Mesenchymal stem cell (in vitro differentiated cells and primary cell): Measurements from ENCODE around the gene MR1.

ENCODE experiments used
- DNase-seq: peaks from one replicate; pipeline ENCODE4 v3.0.0-alpha.2; 2013
- H2AFZ ChIP-seq: one replicate; pipeline ENCODE4 v1.6.1; 2013; ENCODE audit warnings: low read depth, mild to moderate bottlenecking, control low read depth, inconsistent platforms, low read length, moderate library complexity
- H2AK5ac ChIP-seq: 2 replicates; pipeline ENCODE4 v1.6.1; 2013; ENCODE audit warnings: low read length, moderate library complexity, mild to moderate bottlenecking, inconsistent platforms; ENCODE audit not compliant: severe bottlenecking
- H2BK120ac ChIP-seq: one replicate; pipeline ENCODE4 v1.6.1; 2013; ENCODE audit warnings: low read depth, mild to moderate bottlenecking, inconsistent platforms, low read length, moderate library complexity
- H2BK12ac ChIP-seq, 2 experiments: one replicate each; pipeline ENCODE4 v1.6.1; 2013; ENCODE audit warnings: inconsistent platforms in 2 of 2, low read length in 2 of 2, mild to moderate bottlenecking in 2 of 2, moderate library complexity in 2 of 2, control low read depth in 1 of 2
- H2BK15ac ChIP-seq: one replicate; pipeline ENCODE4 v1.6.1; 2013; ENCODE audit warnings: mild to moderate bottlenecking, low read depth, inconsistent platforms; ENCODE audit not compliant: poor library complexity, severe bottlenecking
- H2BK5ac ChIP-seq: 2 replicates; pipeline ENCODE4 v1.6.1; 2013; ENCODE audit warnings: low read depth, mild to moderate bottlenecking, low read length, control low read depth, inconsistent platforms; ENCODE audit not compliant: poor library complexity, severe bottlenecking
- H3K14ac ChIP-seq, 2 experiments: one replicate each; pipeline ENCODE4 v1.6.1; 2013; ENCODE audit warnings: inconsistent platforms in 2 of 2, low read length in 2 of 2, control low read depth in 1 of 2, mild to moderate bottlenecking in 1 of 2, moderate library complexity in 1 of 2
- H3K18ac ChIP-seq, 2 experiments: one replicate each; pipeline ENCODE4 v1.6.1; 2013; ENCODE audit warnings: inconsistent platforms in 2 of 2, low read length in 2 of 2, control low read depth in 1 of 2, low read depth in 1 of 2, mild to moderate bottlenecking in 1 of 2
- H3K23ac ChIP-seq, 2 experiments: one replicate each; pipeline ENCODE4 v1.6.1; 2013; ENCODE audit warnings: inconsistent platforms in 2 of 2, low read length in 2 of 2, mild to moderate bottlenecking in 2 of 2, moderate library complexity in 2 of 2, control low read depth in 1 of 2
- H3K27ac ChIP-seq: 2 replicates; pipeline ENCODE4 v1.5.1; 2013; ENCODE audit warnings: mild to moderate bottlenecking, moderate library complexity, low read length, control low read depth, inconsistent platforms; ENCODE audit not compliant: poor library complexity, severe bottlenecking
- H3K27me3 ChIP-seq, 2 experiments: 2 replicates each; pipeline versions ENCODE4 v1.6.1 to v1.7.0; 2013; ENCODE audit warnings: low read length in 2 of 2, mild to moderate bottlenecking in 2 of 2, moderate library complexity in 2 of 2, control low read depth in 1 of 2, inconsistent platforms in 1 of 2; ENCODE audit not compliant: control insufficient read depth in 1 of 2, insufficient read depth in 1 of 2
- H3K36me3 ChIP-seq, 2 experiments: 2 replicates each; pipeline versions ENCODE4 v1.6.1 to v1.7.0; 2013; ENCODE audit warnings: low read length in 2 of 2, control low read depth in 1 of 2, inconsistent platforms in 1 of 2, low read depth in 1 of 2, mild to moderate bottlenecking in 1 of 2; ENCODE audit not compliant: insufficient read depth in 2 of 2, control insufficient read depth in 1 of 2
- H3K4ac ChIP-seq, 2 experiments: one replicate each; pipeline ENCODE4 v1.6.1; 2013; ENCODE audit warnings: inconsistent platforms in 2 of 2, low read length in 2 of 2, mild to moderate bottlenecking in 2 of 2, moderate library complexity in 2 of 2, control low read depth in 1 of 2, low read depth in 1 of 2
- H3K4me1 ChIP-seq: 2 replicates; pipeline ENCODE4 v1.6.1; 2013; ENCODE audit warnings: low read depth, low read length, control low read depth; ENCODE audit not compliant: control insufficient read depth, insufficient read depth
- H3K4me2 ChIP-seq: 2 replicates; pipeline ENCODE4 v1.6.1; 2013; ENCODE audit warnings: low read length, mild to moderate bottlenecking, inconsistent platforms; ENCODE audit not compliant: poor library complexity, severe bottlenecking
- H3K4me3 ChIP-seq, 2 experiments: 2 replicates each; pipeline versions ENCODE4 v1.5.1 to v1.7.0; 2013; ENCODE audit warnings: low read length in 2 of 2, mild to moderate bottlenecking in 2 of 2, control low read depth in 1 of 2, low read depth in 1 of 2; ENCODE audit not compliant: insufficient read depth in 1 of 2
- H3K79me1 ChIP-seq: replicated peaks from 2 replicates; pipeline ENCODE4 v1.6.1; 2013; ENCODE audit warnings: mild to moderate bottlenecking, control low read depth, low read length, inconsistent platforms; ENCODE audit not compliant: poor library complexity, severe bottlenecking
- H3K9ac ChIP-seq: 2 replicates; pipeline ENCODE4 v1.7.0; 2013; ENCODE audit warnings: mild to moderate bottlenecking, low read length, moderate library complexity
- H3K9me3 ChIP-seq: 2 replicates; pipeline ENCODE4 v1.7.0; 2013; ENCODE audit warnings: mild to moderate bottlenecking, low read length; ENCODE audit not compliant: control insufficient read depth
- H4K8ac ChIP-seq: one replicate; pipeline ENCODE4 v1.6.1; 2013; ENCODE audit warnings: inconsistent platforms, mild to moderate bottlenecking, low read length, moderate library complexity
- H4K91ac ChIP-seq: one replicate; pipeline ENCODE4 v1.6.1; 2013; ENCODE audit warnings: mild to moderate bottlenecking, low read length, inconsistent platforms
- WGBS: methylation state at CpG from one replicate; pipeline ENCODE4 v1.1.7; 2013; ENCODE audit warnings: mixed read lengths; 5-methylcytosine and 5-hydroxymethylcytosine counted together

MR1 gene

DNA sequence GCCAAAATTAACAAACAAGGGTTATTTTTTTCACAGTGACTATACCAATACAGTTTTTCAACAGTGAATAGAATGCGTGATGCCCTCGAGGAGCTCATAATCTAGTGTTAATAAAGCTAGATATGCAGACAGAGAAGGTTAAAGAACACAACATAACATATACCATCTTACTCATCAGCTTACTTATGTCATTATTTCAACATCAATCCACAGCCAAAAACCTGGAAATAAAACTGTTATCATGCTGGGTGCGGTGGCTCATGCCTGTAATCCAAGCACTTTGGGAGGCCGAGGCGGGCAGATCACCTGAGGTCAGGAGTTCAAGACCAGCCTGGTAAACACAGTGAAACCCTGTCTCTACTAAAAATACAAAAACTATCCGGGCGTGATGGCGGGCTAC is 17.2 kb upstream of the MR1 start:
- DNase-seq: no peak

GRCh38 chr1:181018901-181019681 is 14.7 kb upstream of the MR1 start:
- Histone ChIP-seq H2BK12ac (no peak overlapping the region), H3K27ac (no peak overlapping the region), H3K9ac (no peak overlapping the region), H3K4me3 (no peak overlapping the region), H2AK5ac (no peak overlapping the region), H2BK5ac (no peak overlapping the region), H3K14ac (peak overlapping the region in 1 of 2 experiments; percentile 36), H3K27me3 (no peaks in the 10 kb centered on the region), H3K9me3 (no peaks in the 10 kb centered on the region), H3K79me1 (peaks cover 3% of the 10 kb centered on the region), H4K91ac (peak overlapping the region; percentile 45), H2AFZ (no peak overlapping the region), H3K18ac (no peak overlapping the region), H3K4ac (no peak overlapping the region), H4K8ac (peak overlapping the region; percentile 68), H3K36me3 (no peaks in the 10 kb centered on the region), H3K23ac (no peak overlapping the region), H3K4me2 (no peak overlapping the region), H2BK15ac (no peak overlapping the region), H2BK120ac (no peak overlapping the region), H3K4me1 (peaks cover 5% of the 10 kb centered on the region)
- DNase-seq: no peak
- WGBS: 0% methylated on average over 1 of the region's 1 CpG

More for the DNA sequence above, 17.2 kb upstream of the MR1 start:
- no peaks in the 10 kb centered on the region for H3K36me3 ChIP-seq
- no peaks in the 10 kb centered on the region for H3K27me3 ChIP-seq
- H3K14ac ChIP-seq: no peak overlapping the region
- H2BK15ac ChIP-seq: no peak overlapping the region
- WGBS: 96% methylated on average over 8 of the region's 8 CpGs
- no peak overlapping the region for H2AFZ ChIP-seq
- no peak overlapping the region for H3K4ac ChIP-seq
- no peak overlapping the region for H3K27ac ChIP-seq
- H3K4me2 ChIP-seq: no peak overlapping the region
- H3K4me3 ChIP-seq: no peak overlapping the region
- H3K18ac ChIP-seq: no peak overlapping the region
- H3K23ac ChIP-seq: no peak overlapping the region
- no peak overlapping the region for H2BK5ac ChIP-seq
- no peaks in the 10 kb centered on the region for H3K9me3 ChIP-seq
- no peak overlapping the region for H2BK120ac ChIP-seq
- H3K9ac ChIP-seq: no peak overlapping the region
- no peak overlapping the region for H2BK12ac ChIP-seq
- H4K91ac ChIP-seq: no peak overlapping the region
- no peak overlapping the region for H2AK5ac ChIP-seq
- H3K4me1 ChIP-seq: peaks cover 4% of the 10 kb centered on the region
- H3K79me1 ChIP-seq: peaks cover 14% of the 10 kb centered on the region
- no peak overlapping the region for H4K8ac ChIP-seq

DNA sequence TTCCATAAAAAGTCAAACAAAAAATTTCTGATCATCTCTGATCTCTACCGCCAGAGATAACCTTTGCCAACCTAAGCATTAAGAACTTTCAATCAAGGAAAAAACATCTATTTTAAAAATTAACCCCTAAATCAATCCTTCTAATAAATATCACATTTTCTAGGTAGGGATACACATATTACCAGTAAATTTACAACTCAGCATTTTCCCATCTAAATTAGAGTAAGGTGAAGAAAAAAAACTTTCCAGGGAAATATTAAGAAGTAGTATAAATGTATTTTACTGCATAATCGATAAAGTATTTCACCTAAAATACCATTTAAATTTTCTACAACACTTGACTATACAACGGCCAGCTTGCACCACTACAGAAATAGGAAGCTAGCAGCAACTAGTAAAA is 12.6 kb upstream of the MR1 start:
- H4K8ac ChIP-seq: no peak overlapping the region
- peak overlapping the region in 1 of 2 experiments; percentile 92 for H3K4me3 ChIP-seq
- peak overlapping the region; percentile 85 for H3K4me2 ChIP-seq
- H3K14ac ChIP-seq: no peak overlapping the region
- H2BK5ac ChIP-seq: no peak overlapping the region
- peaks cover 5% of the 10 kb centered on the region for H3K4me1 ChIP-seq
- 50% methylated on average over 2 of the region's 3 CpGs for WGBS
- H3K79me1 ChIP-seq: peaks cover 3% of the 10 kb centered on the region
- H2AFZ ChIP-seq: no peak overlapping the region
- no peak overlapping the region for H2AK5ac ChIP-seq
- H2BK12ac ChIP-seq: no peak overlapping the region
- H3K36me3 ChIP-seq: no peaks in the 10 kb centered on the region
- H3K9ac ChIP-seq: peak overlapping the region; percentile 84
- H3K4ac ChIP-seq: no peak overlapping the region
- H3K27ac ChIP-seq: no peak overlapping the region
- no peak overlapping the region for H2BK120ac ChIP-seq
- DNase-seq: no peak
- no peak overlapping the region for H3K18ac ChIP-seq
- H3K23ac ChIP-seq: no peak overlapping the region
- H4K91ac ChIP-seq: no peak overlapping the region
- no peaks in the 10 kb centered on the region for H3K27me3 ChIP-seq
- H2BK15ac ChIP-seq: no peak overlapping the region
- no peaks in the 10 kb centered on the region for H3K9me3 ChIP-seq

DNA sequence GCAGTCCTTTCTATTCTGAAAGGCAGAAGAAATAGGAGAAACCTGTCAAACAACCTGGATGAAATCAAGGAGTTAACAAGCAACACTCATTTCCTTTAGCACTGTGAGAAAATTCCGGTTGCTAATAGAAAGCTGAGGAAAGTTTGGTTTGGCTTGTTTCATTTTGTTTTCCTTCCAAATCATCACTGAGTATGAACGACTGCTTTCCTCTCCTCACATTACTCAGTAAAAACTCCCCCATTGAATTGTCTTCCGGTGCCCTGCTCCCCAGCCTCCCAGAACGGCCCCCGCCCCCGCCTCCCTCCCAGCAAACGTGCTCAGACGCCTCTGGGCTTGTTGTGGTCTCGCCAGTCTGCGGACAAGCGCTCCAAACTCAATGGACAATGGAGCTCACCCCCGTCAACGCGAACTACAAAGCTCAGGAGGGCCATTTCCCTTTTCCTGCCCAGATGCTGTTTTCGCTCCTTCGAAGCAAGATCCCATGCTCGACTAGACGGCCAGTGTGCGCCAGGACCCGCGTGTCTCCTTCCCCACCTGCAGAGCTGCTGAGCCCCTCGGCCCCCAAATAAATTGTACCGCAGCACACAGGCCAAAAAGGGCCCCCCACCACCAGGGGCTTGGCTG is 11.9 kb upstream of the MR1 start:
- Histone ChIP-seq H4K8ac (peak overlapping the region; percentile 48), H3K4me1 (peaks cover 5% of the 10 kb centered on the region), H2AK5ac (no peak overlapping the region), H4K91ac (peak overlapping the region; percentile 65), H2BK120ac (no peak overlapping the region), H2BK12ac (no peak overlapping the region), H2BK15ac (peak overlapping the region; percentile 54), H3K4ac (peak overlapping the region; percentile 83 to 96), H3K4me2 (peak overlapping the region; percentile 85), H3K27ac (peak overlapping the region; percentile 82), H3K9ac (peak overlapping the region; percentile 84), H3K36me3 (no peaks in the 10 kb centered on the region), H3K79me1 (peaks cover 3% of the 10 kb centered on the region), H3K18ac (peak overlapping the region; percentile 60 to 96), H3K4me3 (peak overlapping the region; percentile 92 to 98), H3K27me3 (no peaks in the 10 kb centered on the region), H2BK5ac (peak overlapping the region; percentile 19), H2AFZ (peak overlapping the region; percentile 97), H3K23ac (peak overlapping the region; percentile 61 to 99), H3K9me3 (no peaks in the 10 kb centered on the region), H3K14ac (peak overlapping the region in 1 of 2 experiments; percentile 96)
- under 1% methylated on average over 21 of the region's 23 CpGs for WGBS
- DNase-seq: peak; percentile 73
